Muscle of leg (tissue), 11 donors: ENCODE data around the gene NR5A2. TPM values are rescaled to one million over a fixed set of nuclear protein-coding genes. Genes with fewer than 3 reads are reported as not detected.

ENCODE experiments used
- DNase-seq: peaks from one replicate; pipeline ENCODE4 v3.0.0; 2013
- H3K27ac ChIP-seq: one replicate; pipeline ENCODE4 v1.5.1; 2013; ENCODE audit warnings: mild to moderate bottlenecking, low read length, control low read depth
- H3K27me3 ChIP-seq: one replicate; pipeline ENCODE4 v1.6.1; 2013; ENCODE audit warnings: low read length; ENCODE audit not compliant: control insufficient read depth, insufficient read depth
- H3K36me3 ChIP-seq: one replicate; pipeline ENCODE4 v1.6.1; 2013; ENCODE audit warnings: low read length; ENCODE audit not compliant: control insufficient read depth, insufficient read depth
- H3K4me1 ChIP-seq: one replicate; pipeline ENCODE4 v1.6.1; 2013; ENCODE audit warnings: low read length; ENCODE audit not compliant: control insufficient read depth, insufficient read depth
- H3K4me3 ChIP-seq: one replicate; pipeline ENCODE4 v1.5.1; 2013; ENCODE audit warnings: low read length, control low read depth
- H3K9me3 ChIP-seq: replicated peaks from 2 replicates; pipeline ENCODE4 v1.6.1; 2013; ENCODE audit warnings: low read depth, low read length; ENCODE audit not compliant: control insufficient read depth
- WGBS: methylation state at CpG from one replicate; pipeline ENCODE4 v1.1.5; 2013; ENCODE audit warnings: missing lambda C conversion rate; ENCODE audit not compliant: insufficient coverage; 5-methylcytosine and 5-hydroxymethylcytosine counted together
- polyA plus RNA-seq, 8 donors: library from polyadenylated mRNA; unstranded; fragments of 120-200 nt; gene quantifications; one replicate each; pipeline versions ENCODE4 v1.2.1 to v1.2.3, GENCODE V29; 2013; ENCODE audit warnings: inconsistent platforms in 1 of 8, low replicate concordance in 1 of 8; ENCODE audit not compliant: insufficient read length in 8 of 8, insufficient read depth in 1 of 8
- total RNA-seq: library from RNA; stranded (reverse); fragments of 120-200 nt; gene quantifications from one replicate; pipeline ENCODE4 v1.2.4, GENCODE V29; 2013

Gene NR5A2
- total and polyA plus RNA-seq, 9 donors, result 1.9 to 4.2 (median 3.0) TPM

- Histone ChIP-seq H3K4me1 (no peaks in the 10 kb centered on the region), H3K27ac (no peak overlapping the region), H3K36me3 (no peaks in the 10 kb centered on the region), H3K4me3 (no peak overlapping the region), H3K9me3 (no peaks in the 10 kb centered on the region), H3K27me3 (no peaks in the 10 kb centered on the region)
- no peak for DNase-seq
Observed at GRCh38 chr1:200157715-200158114, 130.2 kb downstream of the NR5A2 start.

GRCh38 chr1:200161801-200162200 lies 134.3 kb downstream of the NR5A2 start:
- DNase-seq, result no peak
- H3K27ac ChIP-seq, result no peak overlapping the region
- H3K4me1 ChIP-seq, result no peaks in the 10 kb centered on the region
- 81% methylated on average over 3 of the region's 4 CpGs for WGBS
- no peaks in the 10 kb centered on the region for H3K36me3 ChIP-seq
- no peak overlapping the region for H3K4me3 ChIP-seq
- H3K27me3 ChIP-seq, result no peaks in the 10 kb centered on the region
- no peaks in the 10 kb centered on the region for H3K9me3 ChIP-seq

- no peak overlapping the region for H3K4me3 ChIP-seq
- 88% methylated on average over 6 of the region's 6 CpGs for WGBS
- no peaks in the 10 kb centered on the region for H3K36me3 ChIP-seq
- DNase-seq, result no peak
- H3K27me3 ChIP-seq, result no peaks in the 10 kb centered on the region
- no peak overlapping the region for H3K27ac ChIP-seq
- no peaks in the 10 kb centered on the region for H3K9me3 ChIP-seq
- no peaks in the 10 kb centered on the region for H3K4me1 ChIP-seq
Observed at GRCh38 chr1:200162258-200162657, 134.7 kb downstream of the NR5A2 start.

GRCh38 chr1:200162877-200163276 lies 135.4 kb downstream of the NR5A2 start:
- Histone ChIP-seq H3K36me3 (no peaks in the 10 kb centered on the region), H3K4me3 (no peak overlapping the region), H3K4me1 (no peaks in the 10 kb centered on the region), H3K27me3 (no peaks in the 10 kb centered on the region), H3K27ac (no peak overlapping the region), H3K9me3 (no peaks in the 10 kb centered on the region)
- no peak for DNase-seq

GRCh38 chr1:200163911-200164310 lies 136.4 kb downstream of the NR5A2 start:
- H3K27ac ChIP-seq, result no peak overlapping the region
- H3K4me3 ChIP-seq, result no peak overlapping the region
- no peaks in the 10 kb centered on the region for H3K9me3 ChIP-seq
- WGBS, result 92% methylated on average over 1 of the region's 3 CpGs
- H3K4me1 ChIP-seq, result no peaks in the 10 kb centered on the region
- no peaks in the 10 kb centered on the region for H3K36me3 ChIP-seq
- no peak for DNase-seq
- H3K27me3 ChIP-seq, result no peaks in the 10 kb centered on the region

GRCh38 chr1:200165493-200166220 lies 138.1 kb downstream of the NR5A2 start:
- Histone ChIP-seq H3K9me3 (no peaks in the 10 kb centered on the region), H3K36me3 (no peaks in the 10 kb centered on the region), H3K4me3 (no peak overlapping the region), H3K4me1 (no peaks in the 10 kb centered on the region), H3K27me3 (no peaks in the 10 kb centered on the region), H3K27ac (no peak overlapping the region)
- DNase-seq, result no peak
- 63% methylated on average over 1 of the region's 5 CpGs for WGBS

GRCh38 chr1:200166411-200166810 lies 138.9 kb downstream of the NR5A2 start:
- no peaks in the 10 kb centered on the region for H3K4me1 ChIP-seq
- no CpG with 5 or more reads among the region's 4 CpGs for WGBS

GRCh38 chr1:200168926-200169325 lies 141.4 kb downstream of the NR5A2 start:
- no peak for DNase-seq
- Histone ChIP-seq H3K4me1 (no peaks in the 10 kb centered on the region), H3K27me3 (no peaks in the 10 kb centered on the region), H3K4me3 (no peak overlapping the region), H3K9me3 (no peaks in the 10 kb centered on the region), H3K36me3 (no peaks in the 10 kb centered on the region), H3K27ac (no peak overlapping the region)
- WGBS, result 72% methylated on average over 2 of the region's 7 CpGs

More at GRCh38 chr1:200166411-200166810, 138.9 kb downstream of the NR5A2 start:
- no peaks in the 10 kb centered on the region for H3K9me3 ChIP-seq
- no peaks in the 10 kb centered on the region for H3K27me3 ChIP-seq
- H3K27ac ChIP-seq, result no peak overlapping the region
- no peak for DNase-seq
- no peaks in the 10 kb centered on the region for H3K36me3 ChIP-seq
- no peak overlapping the region for H3K4me3 ChIP-seq

GRCh38 chr1:200172311-200172710 lies 144.8 kb downstream of the NR5A2 start:
- no peaks in the 10 kb centered on the region for H3K4me1 ChIP-seq
- H3K36me3 ChIP-seq, result no peaks in the 10 kb centered on the region
- H3K27ac ChIP-seq, result no peak overlapping the region
- no peak for DNase-seq
- WGBS, result no CpG with 5 or more reads among the region's 4 CpGs
- no peak overlapping the region for H3K4me3 ChIP-seq
- H3K27me3 ChIP-seq, result no peaks in the 10 kb centered on the region
- H3K9me3 ChIP-seq, result no peaks in the 10 kb centered on the region

GRCh38 chr1:200173097-200173618 lies 145.6 kb downstream of the NR5A2 start:
- H3K27ac ChIP-seq, result no peak overlapping the region
- WGBS, result no CpG with 5 or more reads among the region's 2 CpGs
- H3K36me3 ChIP-seq, result no peaks in the 10 kb centered on the region
- no peaks in the 10 kb centered on the region for H3K4me1 ChIP-seq
- no peaks in the 10 kb centered on the region for H3K9me3 ChIP-seq
- no peak for DNase-seq
- no peaks in the 10 kb centered on the region for H3K27me3 ChIP-seq
- no peak overlapping the region for H3K4me3 ChIP-seq
